HEK293T (cell line): ENCODE measurements around the gene ADCY1.

Experiments used
- CTCF ChIA-PET: fragments of 350-600 bp; formaldehyde crosslinking; extraction: SDS; loops from one replicate; lab custom pipeline; 2021; ENCODE audit warnings: antibody characterized with exemption, inconsistent platforms; lab: Yijun Ruan, JAX
- POLR2A ChIA-PET: fragments of 350-600 bp; formaldehyde crosslinking; extraction: SDS; loops from one replicate; lab custom pipeline; 2020; ENCODE audit warnings: antibody characterized with exemption, inconsistent platforms; lab: Yijun Ruan, JAX
- DNase-seq: peaks from one replicate; pipeline ENCODE4 v3.0.0; 2012; ENCODE audit warnings: mixed read lengths; ENCODE audit errors: extremely low spot score
- ARNT ChIP-seq: fragments of 450-650 bp; IDR thresholded peaks from 2 replicates; pipeline ENCODE4 v1.6.1; 2017; ENCODE audit warnings: mild to moderate bottlenecking
- BHLHE40 ChIP-seq: fragments of 450-650 bp; IDR thresholded peaks from 2 replicates; pipeline ENCODE4 v1.6.1; 2016; ENCODE audit warnings: mild to moderate bottlenecking, moderate library complexity, borderline replicate concordance
- CTBP1 ChIP-seq: fragments of 450-650 bp; IDR thresholded peaks from 2 replicates; pipeline ENCODE4 v1.6.1; 2016; ENCODE audit warnings: borderline replicate concordance
- ELF4 ChIP-seq: fragments of 450-650 bp; IDR thresholded peaks from 2 replicates; pipeline ENCODE4 v1.6.1; 2017; ENCODE audit warnings: antibody characterized with exemption
- FOXA1 ChIP-seq: fragments of 450-650 bp; IDR thresholded peaks from 2 replicates; pipeline ENCODE4 v1.6.1; 2016; ENCODE audit warnings: mild to moderate bottlenecking
- FOXK2 ChIP-seq: fragments of 450-650 bp; IDR thresholded peaks from 2 replicates; pipeline ENCODE4 v1.6.1; 2016; ENCODE audit warnings: mild to moderate bottlenecking
- FOXM1 ChIP-seq: fragments of 450-650 bp; IDR thresholded peaks from 2 replicates; pipeline ENCODE4 v1.6.1; 2017; ENCODE audit warnings: mild to moderate bottlenecking, borderline replicate concordance
- HDGF ChIP-seq: fragments of 450-650 bp; IDR thresholded peaks from 2 replicates; pipeline ENCODE4 v1.6.1; 2017; ENCODE audit warnings: antibody characterized with exemption, borderline replicate concordance
- L3MBTL2 ChIP-seq: fragments of 450-650 bp; conservative IDR thresholded peaks from 2 replicates; pipeline ENCODE4 v1.6.1; 2016; ENCODE audit warnings: mild to moderate bottlenecking
- LEF1 ChIP-seq: fragments of 450-650 bp; IDR thresholded peaks from 2 replicates; pipeline ENCODE4 v1.6.1; 2017; ENCODE audit warnings: mild to moderate bottlenecking, borderline replicate concordance
- NFRKB ChIP-seq: fragments of 450-650 bp; IDR thresholded peaks from 2 replicates; pipeline ENCODE4 v1.6.1; 2016; ENCODE audit warnings: mild to moderate bottlenecking, moderate library complexity
- SP1 ChIP-seq: fragments of 450-650 bp; IDR thresholded peaks from 2 replicates; pipeline ENCODE4 v1.6.1; 2017
- SUZ12 ChIP-seq: fragments of 450-650 bp; IDR thresholded peaks from 2 replicates; pipeline ENCODE4 v1.6.1; 2016; ENCODE audit warnings: mild to moderate bottlenecking
- TARDBP ChIP-seq: fragments of 450-650 bp; IDR thresholded peaks from 2 replicates; pipeline ENCODE4 v1.6.1; 2016
- ZNF384 ChIP-seq: fragments of 450-650 bp; IDR thresholded peaks from 2 replicates; pipeline ENCODE4 v1.6.1; 2016
- TF ChIP-seq, protein P1 (sequence below): fragments of 450-650 bp; IDR thresholded peaks from 2 replicates; pipeline ENCODE4 v1.6.1; 2016

ADCY1 gene

DNA sequence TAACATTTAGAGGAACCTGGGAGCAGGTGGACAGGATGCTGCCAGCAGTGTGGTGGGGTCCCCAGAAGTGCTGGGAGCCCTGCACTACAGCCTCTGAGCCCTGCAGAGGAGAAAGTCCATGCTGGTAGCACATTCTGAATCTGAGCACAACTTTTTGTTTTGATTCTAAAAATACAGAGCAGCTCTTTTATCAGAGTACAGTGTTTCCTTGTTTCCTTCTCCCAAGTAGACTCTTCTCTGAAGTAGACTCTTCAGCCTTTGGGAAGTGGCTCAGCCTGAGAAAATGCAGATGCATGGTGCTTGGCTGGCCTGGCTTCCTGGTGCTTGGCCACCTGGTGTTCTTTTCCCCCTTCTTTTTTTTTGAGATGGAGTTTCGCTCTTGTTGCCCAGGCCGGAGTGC is 9.1 kb downstream of the ADCY1 start:
- POLR2A ChIA-PET = no interaction called here
- TF ChIP-seq HDGF (no peak), SP1 (no peak), NFRKB (no peak), L3MBTL2 (no peak), FOXM1 (no peak), ARNT (no peak), ZNF384 (no peak), CTBP1 (no peak), TARDBP (no peak)
- TF ChIP-seq, protein P1, sequence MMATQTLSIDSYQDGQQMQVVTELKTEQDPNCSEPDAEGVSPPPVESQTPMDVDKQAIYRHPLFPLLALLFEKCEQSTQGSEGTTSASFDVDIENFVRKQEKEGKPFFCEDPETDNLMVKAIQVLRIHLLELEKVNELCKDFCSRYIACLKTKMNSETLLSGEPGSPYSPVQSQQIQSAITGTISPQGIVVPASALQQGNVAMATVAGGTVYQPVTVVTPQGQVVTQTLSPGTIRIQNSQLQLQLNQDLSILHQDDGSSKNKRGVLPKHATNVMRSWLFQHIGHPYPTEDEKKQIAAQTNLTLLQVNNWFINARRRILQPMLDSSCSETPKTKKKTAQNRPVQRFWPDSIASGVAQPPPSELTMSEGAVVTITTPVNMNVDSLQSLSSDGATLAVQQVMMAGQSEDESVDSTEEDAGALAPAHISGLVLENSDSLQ = no peak
- DNase-seq = no peak
- CTCF ChIA-PET = no interaction called here

GRCh38 chr7:45584261-45585210 is 10.4 kb downstream of the ADCY1 start:
- no peak for DNase-seq
- ChIA-PET POLR2A (no interaction called here), CTCF (no interaction called here)
- TF ChIP-seq BHLHE40 = no peak

- ChIA-PET CTCF (no interaction called here), POLR2A (no interaction called here)
- TF ChIP-seq LEF1 = no peak
- no peak for TF ChIP-seq CTBP1
- TF ChIP-seq, protein P1 = no peak
- no peak for TF ChIP-seq FOXM1
- no peak for TF ChIP-seq BHLHE40
- TF ChIP-seq ARNT = no peak
- TF ChIP-seq SP1 = no peak
- no peak for TF ChIP-seq ZNF384
- no peak for TF ChIP-seq SUZ12
- no peak for TF ChIP-seq NFRKB
- no peak for TF ChIP-seq L3MBTL2
- DNase-seq = no peak
Measured at GRCh38 chr7:45585628-45586027, 11.5 kb downstream of the ADCY1 start.

GRCh38 chr7:45586542-45587520 is 12.7 kb downstream of the ADCY1 start:
- CTCF ChIA-PET = no interaction called here
- DNase-seq = no peak
- POLR2A ChIA-PET = no interaction called here
- TF ChIP-seq SUZ12 (no peak), L3MBTL2 (no peak), HDGF (no peak)

GRCh38 chr7:45588466-45588865 is 14.3 kb downstream of the ADCY1 start:
- POLR2A ChIA-PET = no interaction called here
- no peak for DNase-seq
- TF ChIP-seq L3MBTL2 = no peak
- TF ChIP-seq ARNT = no peak
- TF ChIP-seq CTBP1 = no peak
- TF ChIP-seq NFRKB = no peak
- TF ChIP-seq ZNF384 = no peak
- TF ChIP-seq HDGF = no peak
- TF ChIP-seq FOXK2 = no peak
- TF ChIP-seq FOXA1 = no peak
- no peak for TF ChIP-seq SUZ12
- no peak for TF ChIP-seq FOXM1
- TF ChIP-seq, protein P1 = no peak
- CTCF ChIA-PET = no interaction called here

DNA sequence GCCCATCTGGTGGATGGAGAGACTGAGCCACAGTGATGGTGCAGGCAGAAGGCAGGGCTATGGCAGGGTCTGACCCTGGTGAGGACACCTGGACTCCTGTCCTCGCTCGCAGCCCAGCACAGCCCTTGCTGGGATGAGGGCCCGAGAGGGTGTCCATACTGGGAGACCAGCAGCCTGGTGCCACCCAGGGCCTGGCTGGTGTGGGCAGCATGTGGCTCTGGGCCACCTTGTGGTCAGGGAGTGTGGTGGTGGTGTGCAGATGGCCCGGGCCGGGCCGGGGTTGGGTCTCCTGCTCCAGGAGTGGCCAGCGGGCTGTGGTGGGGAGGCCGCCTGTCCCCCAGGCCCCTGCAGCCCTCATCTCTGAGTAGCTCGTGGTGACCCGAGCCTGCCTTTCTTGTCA is 14.9 kb downstream of the ADCY1 start:
- POLR2A ChIA-PET = no interaction called here
- TF ChIP-seq, protein P1 = no peak
- TF ChIP-seq FOXK2 (no peak), SUZ12 (no peak), BHLHE40 (no peak), ELF4 (no peak), ZNF384 (no peak), NFRKB (no peak), CTBP1 (no peak), ARNT (no peak), LEF1 (no peak), L3MBTL2 (no peak), SP1 (no peak), TARDBP (no peak), FOXM1 (no peak)
- no peak for DNase-seq
- CTCF ChIA-PET = no interaction called here
